Measurements from ENCODE around the gene C2CD4C. TPM values are rescaled to one million over a fixed set of nuclear protein-coding genes. Genes with fewer than 3 reads are reported as not detected.

Gene C2CD4C
- total RNA-seq, 4 donors from 2014 or later: 0.44 to 6.8 (median 0.51) TPM; not detected in 1

- TF ChIP-seq, protein P1, sequence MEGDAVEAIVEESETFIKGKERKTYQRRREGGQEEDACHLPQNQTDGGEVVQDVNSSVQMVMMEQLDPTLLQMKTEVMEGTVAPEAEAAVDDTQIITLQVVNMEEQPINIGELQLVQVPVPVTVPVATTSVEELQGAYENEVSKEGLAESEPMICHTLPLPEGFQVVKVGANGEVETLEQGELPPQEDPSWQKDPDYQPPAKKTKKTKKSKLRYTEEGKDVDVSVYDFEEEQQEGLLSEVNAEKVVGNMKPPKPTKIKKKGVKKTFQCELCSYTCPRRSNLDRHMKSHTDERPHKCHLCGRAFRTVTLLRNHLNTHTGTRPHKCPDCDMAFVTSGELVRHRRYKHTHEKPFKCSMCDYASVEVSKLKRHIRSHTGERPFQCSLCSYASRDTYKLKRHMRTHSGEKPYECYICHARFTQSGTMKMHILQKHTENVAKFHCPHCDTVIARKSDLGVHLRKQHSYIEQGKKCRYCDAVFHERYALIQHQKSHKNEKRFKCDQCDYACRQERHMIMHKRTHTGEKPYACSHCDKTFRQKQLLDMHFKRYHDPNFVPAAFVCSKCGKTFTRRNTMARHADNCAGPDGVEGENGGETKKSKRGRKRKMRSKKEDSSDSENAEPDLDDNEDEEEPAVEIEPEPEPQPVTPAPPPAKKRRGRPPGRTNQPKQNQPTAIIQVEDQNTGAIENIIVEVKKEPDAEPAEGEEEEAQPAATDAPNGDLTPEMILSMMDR (IDR thresholded peaks at IDR 0.05; ENCODE audit: low read depth): no peak
Measured at GRCh38 chr19:374183-374885, 34.6 kb downstream of the C2CD4C start.

GRCh38 chr19:373391-374182, 35.4 kb downstream of the C2CD4C start:
- TF ChIP-seq, protein P1 (IDR thresholded peaks at IDR 0.05; ENCODE audit: low read depth): no peak

DNA sequence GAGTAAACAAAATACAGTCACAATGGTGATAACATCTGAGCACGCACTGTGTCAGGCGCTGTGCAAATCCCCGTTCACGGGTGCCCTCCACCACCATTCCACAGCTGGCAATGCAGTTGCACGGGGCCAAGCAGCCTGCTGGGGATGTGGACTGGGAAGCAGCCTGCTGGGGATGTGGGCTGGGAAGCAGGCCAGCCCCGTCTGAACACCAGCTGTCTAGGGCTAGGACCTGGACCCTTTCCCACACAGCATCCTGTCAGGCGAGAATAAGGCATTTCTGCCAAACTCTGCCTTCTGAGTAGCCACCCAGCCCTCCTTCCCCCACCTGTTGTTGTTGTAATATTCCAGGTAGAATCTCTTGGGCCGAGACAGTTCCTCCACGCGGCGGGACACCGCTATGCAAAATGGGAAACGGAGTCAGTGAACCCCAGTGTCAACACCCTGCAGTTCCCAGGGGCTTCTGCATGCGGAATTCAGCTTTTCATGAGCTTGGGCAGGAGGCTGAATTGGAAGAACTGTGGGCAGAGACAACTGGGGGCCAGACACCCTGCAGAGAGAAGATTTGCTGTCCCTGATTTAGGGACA, 36.5 kb downstream of the C2CD4C start:
- TF ChIP-seq, protein P1 (IDR thresholded peaks at IDR 0.05; ENCODE audit: low read depth): no peak

DNA sequence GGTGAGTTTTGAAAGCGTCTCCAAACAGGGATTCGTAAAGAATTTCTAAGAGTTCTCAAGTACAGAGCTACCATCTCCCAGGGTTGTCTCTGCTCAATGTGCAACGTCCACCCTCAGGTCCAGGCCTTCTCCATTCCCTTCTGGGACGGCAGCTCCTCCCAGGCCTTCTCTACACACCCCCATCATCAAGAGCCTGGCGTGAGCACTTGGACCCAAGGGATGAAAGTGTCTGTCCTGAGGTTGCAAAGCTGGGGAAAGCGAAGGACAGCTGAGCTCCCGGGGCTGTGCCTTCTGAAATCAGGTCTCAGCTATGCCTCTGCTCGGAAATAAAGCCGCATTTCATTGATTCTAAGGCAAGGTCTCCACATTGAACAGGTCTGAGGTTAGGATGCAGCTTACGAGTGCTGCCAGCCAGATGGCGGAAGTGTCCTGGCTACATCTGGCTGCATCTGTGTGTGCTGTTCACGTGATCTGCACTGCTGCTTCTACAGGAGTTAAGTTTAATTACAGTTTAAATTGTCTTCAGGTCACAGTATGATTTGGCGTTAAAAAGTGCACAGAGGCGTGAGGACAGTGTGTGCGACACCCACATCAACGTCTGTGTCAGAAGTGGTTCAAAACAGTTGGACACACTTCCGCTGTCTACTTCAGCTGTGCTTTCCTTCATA, 37.3 kb downstream of the C2CD4C start:
- TF ChIP-seq, protein P1 (IDR thresholded peaks at IDR 0.05; ENCODE audit: low read depth): no peak

- TF ChIP-seq, protein P1 (IDR thresholded peaks at IDR 0.05; ENCODE audit: low read depth): no peak
Measured at GRCh38 chr19:370641-371330, 38.2 kb downstream of the C2CD4C start.

DNA sequence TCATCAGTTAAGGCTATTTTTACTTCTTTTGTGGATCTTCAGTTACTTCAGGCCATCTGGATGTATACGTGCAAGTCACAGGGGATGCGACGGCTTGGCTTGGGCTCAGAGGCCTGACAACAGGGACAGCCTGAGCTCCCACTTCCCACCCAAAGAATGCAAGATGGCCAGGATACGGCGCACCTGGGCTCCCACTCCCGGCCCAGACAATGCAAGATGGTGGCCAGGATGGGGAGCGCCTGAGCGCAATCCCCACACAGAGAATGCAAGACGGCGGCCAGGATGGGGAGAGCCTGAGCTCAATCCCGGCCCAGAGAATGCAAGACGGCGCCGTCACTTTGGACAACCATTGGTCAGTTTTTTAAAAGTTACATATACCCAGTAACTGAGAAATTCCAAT, 39.1 kb downstream of the C2CD4C start:
- TF ChIP-seq, protein P1 (IDR thresholded peaks at IDR 0.05; ENCODE audit: low read depth): no peak

Measured in subcutaneous adipose tissue (tissue), 4 donors.